RPMI7951 (cell line): ENCODE results near the gene STAG2. TPM values are rescaled to one million over a fixed set of nuclear protein-coding genes. Genes with fewer than 3 reads are reported as not detected.

ENCODE experiments used
- DNase-seq: peaks from one replicate; pipeline ENCODE4 v3.0.0-alpha.2; 2012; ENCODE audit warnings: low read depth
- total RNA-seq: library from RNA; depleted of rRNA; stranded (reverse); fragments of >200 nt; shearing (Covaris generic); gene quantifications from 2 replicates; pipeline ENCODE4 v1.2.3, GENCODE V29; 2014

Gene STAG2
- total RNA-seq, 1 experiment from 2014 or later, result 58.0 TPM

DNA sequence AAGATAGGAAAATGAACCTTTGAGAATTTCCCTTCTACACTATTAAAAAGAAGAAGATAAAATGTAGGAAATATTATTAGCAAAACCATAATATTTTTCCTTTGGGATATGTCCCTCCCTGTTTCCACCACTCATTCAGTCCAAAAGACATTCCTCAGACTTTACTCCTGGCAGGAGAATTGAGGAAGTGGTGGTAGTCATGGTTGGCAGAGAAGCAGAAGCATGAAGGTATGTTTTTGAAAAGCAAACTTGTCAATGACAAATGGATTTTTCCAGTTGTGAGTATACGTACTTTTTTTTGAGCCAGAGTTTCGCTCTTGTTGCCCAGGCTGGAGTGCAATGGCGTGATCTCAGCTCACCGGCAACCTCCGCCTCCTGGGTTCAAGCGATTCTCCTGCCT lies 13.7 kb downstream of the STAG2 start:
- DNase-seq, result no peak

- peak; percentile 31 for DNase-seq
Observed at GRCh38 chrX:123976706-123977316, 15.3 kb downstream of the STAG2 start.

- DNase-seq, result no peak
Observed at GRCh38 chrX:123983240-123983639, 21.7 kb downstream of the STAG2 start.

DNA sequence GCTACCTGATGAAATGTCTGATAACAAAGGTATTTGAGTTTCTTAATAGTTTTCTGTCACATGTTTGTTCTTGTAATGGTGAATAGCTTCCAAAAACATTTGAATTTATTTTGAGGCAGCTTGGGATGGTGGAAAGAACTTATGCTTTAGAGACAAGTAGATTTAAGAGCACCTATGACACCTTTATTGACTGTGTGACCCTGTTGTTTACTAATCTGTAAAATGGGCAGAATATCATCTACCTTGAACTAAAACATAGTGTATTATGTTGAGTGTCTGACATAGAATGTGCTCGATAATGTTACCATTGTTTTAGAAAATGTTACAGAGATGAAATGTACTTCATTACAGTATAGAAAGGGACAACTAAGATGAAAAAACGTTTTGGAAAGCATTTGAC lies 24.9 kb downstream of the STAG2 start:
- no peak for DNase-seq

- DNase-seq, result no peak
Observed at GRCh38 chrX:123988423-123989111, 27.1 kb downstream of the STAG2 start.

- DNase-seq, result no peak
Observed at GRCh38 chrX:123989235-123989634, 27.7 kb downstream of the STAG2 start.

- DNase-seq, result no peak
Observed at GRCh38 chrX:123990169-123990568, 28.7 kb downstream of the STAG2 start.

DNA sequence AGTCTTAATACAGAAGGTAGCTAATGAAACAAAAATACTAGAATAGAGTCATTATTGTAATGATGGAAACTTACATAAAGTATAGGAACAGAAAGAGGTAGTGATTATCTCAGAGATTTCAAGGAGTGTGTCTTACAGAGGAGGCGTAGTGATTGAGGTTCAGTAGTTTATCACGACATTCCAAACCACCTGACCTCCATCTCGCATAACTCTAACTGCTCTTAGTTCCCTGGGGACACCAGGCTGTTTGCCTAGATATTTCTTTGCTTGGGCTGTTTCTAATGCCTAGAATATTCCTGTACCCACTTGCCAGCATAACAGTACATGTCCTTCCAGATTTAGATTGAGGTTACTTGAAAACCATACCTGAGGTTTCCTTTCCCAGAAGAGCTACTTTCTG lies 29.1 kb downstream of the STAG2 start:
- DNase-seq, result no peak

- peak; percentile 62 for DNase-seq
Observed at GRCh38 chrX:123993326-123993725, 31.8 kb downstream of the STAG2 start.

GRCh38 chrX:123993904-123994635 lies 32.6 kb downstream of the STAG2 start:
- no peak for DNase-seq

DNA sequence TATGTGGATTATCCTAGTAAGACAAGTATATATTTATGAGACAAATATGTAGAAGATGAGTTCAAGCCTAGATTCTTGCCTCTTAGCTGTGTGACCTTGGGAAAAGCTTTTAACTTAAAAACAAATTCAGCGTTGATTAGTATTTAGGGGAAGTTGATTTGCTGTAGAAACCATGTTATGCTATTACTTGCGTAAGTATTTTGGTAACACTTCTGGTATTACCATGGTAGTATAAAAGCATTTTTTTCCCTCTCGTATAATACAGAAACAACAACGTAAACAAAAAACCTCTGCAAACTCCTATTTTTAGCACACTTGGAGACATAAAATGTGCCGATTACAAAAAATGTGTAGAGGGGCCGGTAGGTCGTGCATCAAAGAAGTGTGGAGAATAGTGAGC lies 33.2 kb downstream of the STAG2 start:
- DNase-seq, result no peak

GRCh38 chrX:124001581-124001980 lies 40.1 kb downstream of the STAG2 start:
- no peak for DNase-seq

DNA sequence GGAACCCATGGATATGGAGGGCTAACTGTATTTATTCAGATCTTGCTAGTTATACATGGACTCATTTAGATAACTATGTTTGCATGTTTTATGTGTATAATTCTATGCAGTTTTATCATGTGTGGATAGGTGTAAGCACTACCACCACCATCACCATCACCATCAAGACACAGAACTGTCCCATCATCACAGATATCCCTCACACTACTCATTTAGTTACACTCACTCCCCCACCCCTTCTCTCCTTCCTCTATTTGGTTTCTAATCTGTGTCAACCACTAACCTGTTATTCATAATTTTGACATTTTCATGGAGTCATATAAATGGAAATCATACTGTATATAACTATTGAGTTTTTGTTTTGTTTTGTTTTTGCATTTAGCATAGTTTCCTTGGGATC lies 43.7 kb downstream of the STAG2 start:
- no peak for DNase-seq

- DNase-seq, result peak; percentile 65
Observed at GRCh38 chrX:124010157-124010556, 48.7 kb downstream of the STAG2 start.

DNA sequence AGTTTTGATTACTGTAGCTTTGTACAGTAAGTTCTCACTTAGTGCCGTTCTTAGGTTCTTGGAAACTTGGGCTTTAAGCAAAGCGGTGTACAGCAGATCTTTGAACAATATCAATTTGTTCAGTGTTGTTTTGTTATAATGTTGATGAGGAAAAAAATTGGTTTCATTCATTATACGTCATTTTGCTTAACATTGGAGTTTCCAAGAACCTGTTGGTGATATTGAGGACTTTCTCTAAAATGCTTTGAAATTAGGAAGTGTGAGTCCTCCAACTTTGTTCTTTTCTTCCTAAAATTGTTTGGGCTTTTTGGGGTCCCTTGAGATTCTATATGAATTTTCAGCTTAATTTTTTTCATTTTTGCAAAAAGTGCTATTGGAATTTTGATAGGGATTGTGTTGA lies 49.1 kb downstream of the STAG2 start:
- no peak for DNase-seq

DNA sequence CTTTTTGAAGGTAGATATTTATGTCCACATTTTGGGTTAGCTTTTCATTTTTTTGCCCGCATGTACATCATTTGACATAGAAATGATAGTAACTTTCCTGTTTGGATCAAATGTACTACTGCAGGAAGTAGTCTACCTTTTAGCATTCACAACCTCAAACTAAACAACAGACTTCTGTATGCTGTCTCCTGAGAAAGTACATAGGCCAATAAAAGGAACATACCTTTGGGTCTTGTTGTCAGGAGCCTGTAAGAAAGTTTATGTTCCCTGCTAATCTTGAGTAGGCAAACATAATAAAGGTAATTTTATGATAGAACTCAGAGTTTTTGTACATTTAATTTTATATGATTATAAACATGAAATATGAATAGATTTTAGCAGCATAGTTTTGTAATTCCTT lies 54.2 kb downstream of the STAG2 start:
- no peak for DNase-seq

- no peak for DNase-seq
Observed at GRCh38 chrX:124016825-124017224, 55.3 kb downstream of the STAG2 start.

- DNase-seq, result no peak
Observed at GRCh38 chrX:124018023-124018422, 56.5 kb downstream of the STAG2 start.

- peak; percentile 1 for DNase-seq
Observed at GRCh38 chrX:124023838-124024238, 62.3 kb downstream of the STAG2 start.

- no peak for DNase-seq
Observed at GRCh38 chrX:124026529-124026928, 65.0 kb downstream of the STAG2 start.

DNA sequence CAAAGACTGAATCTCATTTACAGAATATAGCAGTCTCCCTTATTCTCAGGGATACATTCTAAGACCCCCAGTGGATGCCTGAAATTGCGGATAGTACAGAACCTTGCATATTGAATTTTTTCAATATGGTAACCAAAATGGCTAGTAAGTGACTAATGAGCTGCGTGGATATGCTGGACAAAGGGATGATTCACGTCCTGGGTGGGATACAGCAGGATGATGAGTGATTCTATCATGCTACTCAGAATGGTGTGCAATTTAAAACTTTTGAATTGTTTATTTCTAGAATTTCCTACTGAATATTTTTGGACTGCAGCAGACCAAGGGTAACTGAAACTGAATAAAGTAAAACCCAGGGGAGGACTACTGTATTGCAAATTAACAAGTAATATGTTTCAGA lies 66.7 kb downstream of the STAG2 start:
- peak; percentile 45 for DNase-seq

DNA sequence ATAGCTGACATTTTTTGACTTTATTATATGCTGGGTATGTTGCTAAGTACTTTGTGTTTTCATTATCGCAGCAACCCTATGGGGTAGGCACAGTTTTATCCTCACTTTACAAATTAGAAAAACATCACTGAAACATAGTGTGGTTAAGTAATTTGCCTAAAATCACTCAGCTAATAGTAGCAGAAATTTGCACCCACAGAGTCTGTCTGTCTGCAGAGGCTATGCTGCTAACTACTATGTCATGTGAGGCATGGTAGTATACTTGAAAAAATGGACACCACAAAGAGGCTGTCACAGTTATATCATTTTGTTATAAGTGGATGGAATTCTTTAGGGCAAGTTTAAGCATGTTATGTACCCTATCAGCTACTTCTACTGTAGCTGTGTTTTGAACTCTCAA lies 69.0 kb downstream of the STAG2 start:
- DNase-seq, result no peak

DNA sequence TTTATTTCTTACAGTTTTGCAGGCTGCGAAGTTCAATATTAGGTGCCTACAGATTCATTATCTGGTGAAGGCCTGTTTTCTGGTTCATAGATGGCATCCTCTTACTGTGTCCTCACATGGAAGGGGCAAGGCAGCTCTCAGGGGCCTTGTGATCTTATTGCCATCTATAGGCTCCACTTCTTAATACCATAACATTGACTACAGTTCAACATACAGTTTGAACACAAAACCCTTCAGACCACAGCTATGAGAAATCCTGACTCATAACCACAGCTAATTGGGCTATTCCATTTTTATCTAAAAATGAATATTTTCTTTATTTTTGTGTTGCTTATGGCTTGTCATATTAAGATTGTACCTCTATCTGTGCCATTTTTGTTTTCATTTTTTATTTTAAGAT lies 72.3 kb downstream of the STAG2 start:
- peak; percentile 39 for DNase-seq
